Left lobe of liver (tissue), 2 donors: Measurements from ENCODE around the gene RARG. TPM values are rescaled to one million over a fixed set of nuclear protein-coding genes. Genes with fewer than 3 reads are reported as not detected.
"Not testable (repeated sequence)": the region's sequence is repeated elsewhere in the genome, so short reads cannot be mapped to it uniquely, and the experiment has no call there.

Source experiments
- ATAC-seq: fragments of 200-7000 bp; cut with Tn5 transposase; one replicate; pipeline ENCODE4 v1.9.1; 2020; ENCODE audit warnings: mild to moderate bottlenecking, moderate library complexity
- DNase-seq: peaks from one replicate; pipeline ENCODE4 v3.0.0-alpha.2; 2020; ENCODE audit warnings: low spot score
- total RNA-seq: library from RNA; stranded (reverse); gene quantifications from one replicate; pipeline ENCODE4 v1.2.1, GENCODE V29; 2021
- donor health status: DM: no; HTN: no; CAD: no; lungs with moderate emphysema.
- donor health status: DM: no; HTN: yes; CAD: no.

The RARG gene
- total RNA-seq, 1 donor from 2014 or later = 2.5 TPM

GRCh38 chr12:53193985-53194716 is 37.9 kb downstream of the RARG start:
- DNase-seq (no peak), ATAC-seq (no peak)

- DNase-seq = no peak
- ATAC-seq = no peak
These were observed 39.0 kb downstream of the RARG start for GRCh38 chr12:53193040-53193439.

DNA sequence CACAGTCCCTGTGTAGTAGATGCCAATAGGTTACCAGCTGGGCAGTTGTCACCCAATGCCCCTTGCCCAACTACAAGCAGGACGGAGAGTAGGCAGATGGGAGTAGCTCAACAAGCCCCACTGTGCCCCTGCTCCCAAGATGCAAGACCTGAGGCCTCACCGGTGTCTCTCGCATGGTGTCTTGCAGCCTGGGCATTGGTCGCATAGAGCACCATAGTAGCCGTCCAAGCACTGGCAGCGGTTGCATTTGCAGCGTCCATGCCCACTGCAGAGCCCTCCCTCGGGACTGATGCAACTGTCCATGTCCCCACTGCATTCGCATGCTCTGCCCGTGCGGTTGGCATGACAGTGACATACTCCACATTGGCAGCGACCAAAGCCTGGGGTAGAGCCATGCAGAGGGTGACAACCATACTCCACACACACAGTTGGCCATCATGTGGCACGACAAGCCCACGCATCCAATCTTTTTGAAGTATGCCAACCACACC is 39.4 kb downstream of the RARG start:
- ATAC-seq = no peak
- DNase-seq = no peak

DNA sequence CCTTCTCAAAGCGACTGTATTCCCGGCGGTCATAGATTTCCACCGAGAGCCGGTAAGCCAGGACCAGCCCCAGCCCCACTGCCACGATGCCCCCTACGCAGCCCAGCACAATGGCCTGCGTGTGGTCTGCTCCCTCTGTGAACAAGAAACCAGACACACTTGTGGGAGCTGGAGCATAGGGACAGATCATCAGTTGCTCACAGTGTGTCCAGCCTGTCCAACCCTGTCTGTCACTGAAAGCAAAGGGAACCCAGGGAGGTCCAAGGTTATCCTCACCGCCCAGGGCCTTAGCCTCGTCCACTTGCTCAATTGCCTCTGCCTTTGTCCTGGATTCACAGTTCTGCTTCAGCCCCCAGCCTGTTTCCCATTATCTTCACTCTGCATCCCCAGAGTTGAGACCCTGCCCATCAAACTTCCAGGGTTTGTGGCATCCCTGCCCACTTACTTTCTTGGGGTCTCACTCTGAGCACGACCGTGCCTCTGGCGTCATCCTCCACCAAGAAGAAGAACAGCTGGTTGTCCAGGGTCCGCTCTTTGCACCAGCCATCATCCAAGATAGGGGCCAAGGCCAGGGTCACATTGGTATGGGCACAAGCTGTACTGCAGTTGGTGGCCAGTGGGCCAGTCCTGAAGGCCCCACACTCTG is 40.0 kb downstream of the RARG start:
- ATAC-seq (no peak), DNase-seq (no peak)

DNA sequence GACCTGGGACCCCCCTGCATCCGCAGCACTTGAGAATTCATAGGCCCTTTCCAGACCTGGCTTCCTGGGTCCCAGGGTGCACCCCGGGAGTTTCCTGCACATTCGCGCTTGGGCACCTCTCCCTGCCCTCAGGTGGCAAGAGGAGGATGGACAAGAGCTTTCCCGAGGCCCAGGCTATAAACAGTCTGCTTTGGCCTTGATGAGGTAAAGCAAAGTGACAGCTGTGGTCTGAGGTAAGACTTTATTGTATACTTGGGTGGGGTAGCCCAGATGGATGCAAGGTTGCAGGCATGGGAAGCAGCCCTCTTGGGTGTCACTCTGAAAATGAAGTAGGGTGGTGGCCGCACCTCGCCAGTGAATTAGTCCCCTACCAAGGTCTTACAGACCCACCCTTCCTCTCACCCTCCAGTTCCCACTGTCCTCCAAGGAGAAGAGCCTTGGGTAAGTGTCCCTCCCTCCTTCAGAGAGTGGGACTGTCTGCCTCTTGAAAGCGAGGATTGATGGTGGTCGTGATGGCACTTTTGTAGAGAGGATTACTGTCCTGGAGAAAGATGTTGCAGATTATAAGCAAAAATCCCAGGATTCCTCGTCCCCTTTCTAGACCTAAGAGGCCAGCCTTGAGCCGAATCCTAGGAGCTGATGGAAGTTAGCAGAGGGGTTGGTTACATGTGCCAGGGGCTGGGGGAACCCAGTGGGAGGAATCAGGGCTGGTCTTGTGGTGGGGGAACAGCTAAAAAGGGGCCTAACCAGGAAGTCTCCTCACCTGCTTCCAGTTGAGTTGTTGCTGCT is 40.7 kb downstream of the RARG start:
- no peak for ATAC-seq

DNA sequence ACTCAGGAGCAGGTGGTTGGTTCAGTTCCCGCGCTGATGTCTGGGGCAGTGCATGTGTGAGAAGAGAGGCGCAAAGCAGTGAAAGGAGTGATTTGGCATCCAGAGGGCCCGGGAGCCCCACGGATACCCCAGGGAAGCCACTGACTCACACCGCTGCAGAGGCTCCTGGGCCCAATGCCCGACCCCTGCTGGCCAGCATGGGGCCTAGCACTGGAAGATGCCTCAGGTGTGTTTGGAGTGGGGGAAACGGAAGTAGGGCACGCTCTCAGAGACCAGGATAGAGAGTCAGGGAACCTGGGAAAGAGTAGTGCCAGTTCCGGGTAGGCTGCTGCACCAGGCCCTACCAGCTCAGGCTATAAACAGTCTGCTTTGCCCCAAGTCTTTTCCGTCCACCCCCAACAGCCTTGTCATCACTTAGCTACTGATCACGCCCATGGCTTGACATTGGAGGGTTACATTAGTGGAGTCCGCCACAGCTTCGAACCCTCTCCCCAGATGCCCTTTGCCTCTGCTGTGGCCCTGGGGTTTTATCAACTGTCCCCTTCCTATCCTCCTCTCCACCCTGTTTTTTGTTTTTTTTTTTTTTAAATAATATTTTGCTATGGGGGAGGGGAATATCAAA is 41.8 kb downstream of the RARG start:
- peak; percentile 58 for DNase-seq
- peak; percentile 80 for ATAC-seq

More for the DNA sequence above, 40.7 kb downstream of the RARG start:
- DNase-seq = no peak

DNA sequence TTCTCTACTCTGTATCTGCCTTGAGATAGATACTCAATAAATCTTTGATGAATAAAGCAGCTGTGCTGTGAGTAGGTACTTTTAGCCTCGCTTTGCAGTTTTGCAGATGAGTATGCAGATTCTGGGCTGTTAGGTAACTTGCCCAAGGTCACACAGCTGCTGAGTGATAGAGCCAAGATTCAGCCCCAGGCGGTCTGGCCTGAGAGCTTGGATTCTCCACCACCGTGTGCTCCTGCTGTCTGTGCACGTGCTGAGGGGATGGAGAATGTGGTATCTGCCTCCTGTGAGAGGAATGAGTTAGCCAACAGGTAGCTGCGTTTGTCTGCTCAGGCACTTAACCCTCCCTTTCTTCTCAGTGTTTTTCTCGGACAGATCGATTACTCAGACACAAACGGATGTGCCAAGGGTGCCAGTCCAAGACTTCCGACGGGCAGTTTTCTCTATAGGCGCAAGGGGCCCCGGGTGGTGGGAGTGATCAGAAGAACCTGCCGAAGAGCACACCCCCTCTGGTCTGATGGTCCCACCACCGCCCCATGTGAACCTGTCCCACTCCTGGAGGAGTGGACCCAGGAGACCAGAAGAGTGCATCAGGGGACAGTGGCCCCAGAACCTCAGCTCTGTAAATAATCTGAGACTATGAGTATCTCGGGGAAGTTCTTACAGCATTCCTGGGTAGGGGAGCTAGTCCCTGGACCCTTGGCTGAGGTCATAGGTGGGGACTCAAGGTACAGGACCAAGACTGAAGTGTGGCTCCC is 44.7 kb downstream of the RARG start:
- ATAC-seq = peak; percentile 56
- peak; percentile 55 for DNase-seq

- no peak for ATAC-seq
These were observed 45.3 kb downstream of the RARG start for GRCh38 chr12:53186745-53187144.

DNA sequence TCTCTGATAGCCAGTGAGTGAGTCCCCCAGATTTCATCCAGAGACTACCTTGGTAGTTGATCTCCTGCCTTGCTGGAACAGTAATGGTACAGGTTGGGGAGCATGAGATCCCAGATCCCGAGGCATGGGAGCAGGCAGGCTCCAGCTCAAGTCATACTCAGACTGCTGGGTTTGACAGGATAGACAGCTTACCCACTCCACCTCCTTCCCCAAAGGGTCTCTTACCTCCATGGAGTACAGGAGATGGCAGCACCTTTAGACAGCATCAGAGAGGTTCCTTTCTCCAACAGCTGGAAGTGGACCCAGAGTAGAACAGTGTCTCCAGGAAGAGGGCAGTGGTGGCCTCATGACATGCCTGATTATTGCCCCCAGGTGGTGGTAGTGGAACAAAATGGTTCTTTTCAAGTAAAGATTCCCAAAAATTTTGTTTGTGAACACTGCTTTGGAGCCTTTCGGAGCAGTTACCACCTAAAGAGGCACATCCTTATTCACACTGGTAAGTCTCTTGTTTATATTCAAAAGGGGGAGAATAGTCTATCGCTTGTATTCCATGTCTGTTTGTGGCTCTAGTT is 46.3 kb downstream of the RARG start:
- ATAC-seq = no peak

More at GRCh38 chr12:53186745-53187144, 45.3 kb downstream of the RARG start:
- peak; percentile 30 for DNase-seq

GRCh38 chr12:53184828-53185227 is 47.2 kb downstream of the RARG start:
- DNase-seq (peak; percentile 27), ATAC-seq (no peak)

More for the DNA sequence above, 46.3 kb downstream of the RARG start:
- peak; percentile 26 for DNase-seq

- ATAC-seq = no peak
These were observed 49.1 kb downstream of the RARG start for GRCh38 chr12:53182903-53183302.

GRCh38 chr12:53181935-53182334 is 50.1 kb downstream of the RARG start:
- DNase-seq (peak; percentile 15), ATAC-seq (no peak)

More at GRCh38 chr12:53182903-53183302, 49.1 kb downstream of the RARG start:
- DNase-seq = peak; percentile 11

DNA sequence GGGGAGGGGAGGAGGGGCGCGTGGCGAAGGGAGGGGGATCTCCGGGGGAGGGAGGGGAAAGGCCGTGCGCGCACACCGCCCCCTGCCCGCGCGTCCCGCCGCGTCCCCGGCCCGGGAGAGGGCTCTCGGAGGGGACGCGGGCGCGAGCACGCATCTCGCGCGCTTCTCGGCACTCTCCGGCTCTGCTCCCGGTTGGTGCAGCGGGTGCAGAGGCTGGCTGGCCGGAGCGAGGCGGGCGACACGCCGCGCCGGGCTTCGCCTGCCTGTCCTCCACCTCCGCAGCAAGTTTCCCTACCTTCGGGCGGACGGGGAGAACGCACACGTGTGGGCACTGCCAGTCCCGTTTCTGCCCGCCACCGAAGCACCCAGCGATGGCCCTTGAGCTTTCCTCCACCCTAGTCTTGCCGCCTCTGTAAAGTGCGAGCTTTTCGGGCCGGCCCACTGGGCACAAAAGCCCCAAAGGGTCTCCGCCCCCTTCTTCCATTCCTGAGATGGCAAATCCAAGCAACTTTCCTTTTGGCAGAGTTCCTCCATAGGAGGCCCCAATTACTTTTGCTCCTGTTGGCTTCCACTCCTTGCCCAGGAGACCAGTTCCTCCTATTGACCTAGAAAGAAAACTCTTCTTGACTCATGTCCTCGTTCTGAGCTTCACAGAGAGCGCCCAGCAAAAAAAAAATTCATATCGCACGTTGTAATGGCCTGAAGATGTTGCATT is 50.9 kb downstream of the RARG start:
- DNase-seq (peak; percentile 78), ATAC-seq (peak; percentile 73)

GRCh38 chr12:53180220-53180930 is 51.6 kb downstream of the RARG start, which contains the start of the genes CSAD and ZNF740:
TSS of gene CSAD (minus strand) at chr12:53180925. CDS start at chr12:53173470, 7,455 bp downstream.
TSS of gene ZNF740 (plus strand) at chr12:53180722. CDS start at chr12:53181984, 1,262 bp downstream.
- DNase-seq (peak; percentile 98), ATAC-seq (peak; percentile 94)

DNA sequence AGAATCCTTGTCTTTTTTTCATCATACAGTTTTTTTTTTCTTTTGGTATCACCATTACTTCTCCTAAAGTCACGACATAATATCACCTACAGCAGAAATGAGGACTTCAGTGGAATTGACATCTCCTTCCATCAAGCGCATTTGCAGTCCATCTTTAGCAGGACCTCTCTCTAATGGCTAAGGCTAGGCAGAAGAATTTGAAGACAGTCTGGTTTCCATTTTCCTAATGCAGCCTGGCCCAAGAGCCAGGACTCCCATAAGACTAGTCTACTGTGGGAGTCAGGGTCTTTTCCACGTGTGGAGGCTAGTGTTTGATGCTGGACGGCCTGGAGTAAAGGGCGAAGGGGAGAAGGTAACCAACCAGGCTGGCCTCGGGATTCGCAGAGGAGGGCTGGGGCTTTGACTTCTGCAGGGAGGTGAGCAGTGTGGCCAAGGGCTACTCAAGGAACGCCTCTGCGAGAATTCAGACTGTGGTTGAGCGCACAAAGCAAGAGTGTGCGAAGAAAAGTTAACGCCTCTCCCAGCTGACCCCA is 52.3 kb downstream of the RARG start:
- ATAC-seq = peak; percentile 20
- DNase-seq = no peak

- peak; percentile 36 for DNase-seq
These were observed 53.2 kb downstream of the RARG start for GRCh38 chr12:53178803-53179202.

GRCh38 chr12:53177447-53177846 is 54.6 kb downstream of the RARG start:
- DNase-seq = peak; percentile 74
- ATAC-seq = not testable (repeated sequence)

More at GRCh38 chr12:53178803-53179202, 53.2 kb downstream of the RARG start:
- not testable (repeated sequence) for ATAC-seq

DNA sequence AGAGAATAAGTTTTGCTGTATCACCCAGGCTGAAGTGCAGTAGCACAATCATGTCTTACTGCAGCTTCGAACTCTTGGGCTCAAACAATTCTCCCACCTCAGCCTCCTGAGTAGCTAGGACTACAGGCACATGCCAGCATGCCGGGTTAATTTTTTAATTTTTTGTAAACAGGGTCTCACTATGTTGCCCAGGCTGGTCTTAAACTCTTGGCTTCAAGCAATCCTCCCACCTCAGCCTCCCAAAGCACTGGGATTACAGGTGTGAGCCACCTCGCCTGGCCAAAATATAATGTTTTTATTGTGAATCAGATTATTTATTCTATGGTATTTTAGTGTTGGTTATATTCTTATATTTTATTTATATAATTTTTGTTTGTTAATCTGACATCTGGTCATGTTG is 55.3 kb downstream of the RARG start:
- peak; percentile 18 for DNase-seq
- ATAC-seq = no peak
